PC-3 (cell line): ENCODE results near the gene NSA2.

Experiments used
- CTCF ChIP-seq: fragments of 300-600 bp; sonication (generic); conservative IDR thresholded peaks from 2 replicates; pipeline ENCODE4 v1.5.1; 2017; ENCODE audit warnings: antibody characterized with exemption, low read depth, mild to moderate bottlenecking, low read length
- EZH2 ChIP-seq: fragments of 300-600 bp; sonication (generic); IDR thresholded peaks from one replicate; pipeline ENCODE4 v1.6.1; 2017; ENCODE audit warnings: antibody characterized with exemption, mild to moderate bottlenecking, low read length; ENCODE audit not compliant: unreplicated experiment
- EZH2phosphoT487 ChIP-seq: fragments of 300-600 bp; sonication (generic); IDR thresholded peaks from 2 replicates; pipeline ENCODE4 v1.6.1; 2018; ENCODE audit warnings: mild to moderate bottlenecking, antibody characterized with exemption, low read length, borderline replicate concordance

GRCh38 chr5:74810915-74811314, 43.9 kb downstream of the NSA2 start:
- TF ChIP-seq CTCF (no peak), EZH2 (no peak), EZH2phosphoT487 (no peak)
